Lower lobe of right lung (tissue), 2 donors: ENCODE results near the gene EVC2. TPM values are rescaled to one million over a fixed set of nuclear protein-coding genes. Genes with fewer than 3 reads are reported as not detected.

Source experiments
- ATAC-seq, 2 donors: fragments of 200-7000 bp; cut with Tn5 transposase; one replicate each; pipeline ENCODE4 v1.9.1; 2020 to 2022; ENCODE audit warnings: mild to moderate bottlenecking in 2 of 2, moderate library complexity in 2 of 2
- DNase-seq: peaks from one replicate; pipeline ENCODE4 v3.0.0-alpha.2; 2020
- H3K27ac ChIP-seq: fragments of 200-600 bp; one replicate; pipeline ENCODE4 v1.8.0; 2022
- H3K27me3 ChIP-seq: fragments of 200-600 bp; one replicate; pipeline ENCODE4 v1.8.0; 2022; ENCODE audit warnings: low read depth
- H3K36me3 ChIP-seq: fragments of 200-600 bp; one replicate; pipeline ENCODE4 v1.8.0; 2022; ENCODE audit warnings: mild to moderate bottlenecking
- H3K4me1 ChIP-seq: fragments of 200-600 bp; one replicate; pipeline ENCODE4 v1.8.0; 2022
- H3K4me3 ChIP-seq: fragments of 200-600 bp; one replicate; pipeline ENCODE4 v1.8.0; 2022; ENCODE audit warnings: mild to moderate bottlenecking
- H3K9me3 ChIP-seq: fragments of 200-600 bp; one replicate; pipeline ENCODE4 v1.8.0; 2022
- CTCF ChIP-seq: fragments of 200-600 bp; IDR thresholded peaks from one replicate; pipeline ENCODE4 v1.8.0; 2022; ENCODE audit warnings: antibody characterized with exemption, mild to moderate bottlenecking
- intact Hi-C: fragments of 100-400 bp; cut with DNase I; formaldehyde crosslinking; loops from one replicate; pipeline ENCODE4 v1.11.0; 2022
- total RNA-seq: library from RNA; stranded (reverse); fragmentation: NEBNext Ultra II Directional; extraction: Animal tissue kit (Norgen Biotek cat#: 25700); gene quantifications from one replicate; pipeline ENCODE4 v1.2.1, GENCODE V29; 2021
- donor health status: DM: no; HTN: yes; CAD: no; lungs with severe emphysema.

The EVC2 gene
- total RNA-seq, 1 donor from 2014 or later, result 4.9 TPM

- ATAC-seq, result no peak
- Histone ChIP-seq H3K4me3 (no peak overlapping the region), H3K27ac (no peak overlapping the region)
Observed at GRCh38 chr4:5720980-5721379, 12.6 kb upstream of the EVC2 start.

GRCh38 chr4:5720157-5720850 is 11.9 kb upstream of the EVC2 start:
- no peaks in the 10 kb centered on the region for H3K36me3 ChIP-seq
- intact Hi-C loops, result no loop called here

More at GRCh38 chr4:5720980-5721379, 12.6 kb upstream of the EVC2 start:
- H3K9me3 ChIP-seq, result no peaks in the 10 kb centered on the region
- no peaks in the 10 kb centered on the region for H3K36me3 ChIP-seq
- intact Hi-C loops, result no loop called here
- DNase-seq, result no peak
- no peaks in the 10 kb centered on the region for H3K27me3 ChIP-seq
- TF ChIP-seq CTCF, result no peak
- H3K4me1 ChIP-seq, result no peaks in the 10 kb centered on the region

GRCh38 chr4:5719350-5720055 is 11.1 kb upstream of the EVC2 start:
- DNase-seq (no peak), ATAC-seq (no peak)
- intact Hi-C loops, result no loop called here
- Histone ChIP-seq H3K27ac (no peak overlapping the region), H3K27me3 (no peaks in the 10 kb centered on the region), H3K4me1 (no peaks in the 10 kb centered on the region), H3K4me3 (no peak overlapping the region), H3K9me3 (peaks cover 6% of the 10 kb centered on the region), H3K36me3 (no peaks in the 10 kb centered on the region)
- TF ChIP-seq CTCF, result no peak

More at GRCh38 chr4:5720157-5720850, 11.9 kb upstream of the EVC2 start:
- ATAC-seq (no peak), DNase-seq (no peak)
- peaks cover 2% of the 10 kb centered on the region for H3K9me3 ChIP-seq
- no peaks in the 10 kb centered on the region for H3K27me3 ChIP-seq
- no peak overlapping the region for H3K4me3 ChIP-seq
- no peak overlapping the region for H3K27ac ChIP-seq
- no peaks in the 10 kb centered on the region for H3K4me1 ChIP-seq
- no peak for TF ChIP-seq CTCF

GRCh38 chr4:5718411-5718810 is 10.1 kb upstream of the EVC2 start:
- Histone ChIP-seq H3K9me3 (peaks cover 6% of the 10 kb centered on the region), H3K4me3 (no peak overlapping the region), H3K27ac (no peak overlapping the region), H3K4me1 (no peaks in the 10 kb centered on the region), H3K36me3 (no peaks in the 10 kb centered on the region), H3K27me3 (no peaks in the 10 kb centered on the region)
- ATAC-seq, result no peak
- TF ChIP-seq CTCF, result no peak
- no peak for DNase-seq
- intact Hi-C loops, result no loop called here

- H3K27me3 ChIP-seq, result no peaks in the 10 kb centered on the region
- no peak overlapping the region for H3K27ac ChIP-seq
- intact Hi-C loops, result no loop called here
- TF ChIP-seq CTCF, result no peak
- H3K4me1 ChIP-seq, result no peaks in the 10 kb centered on the region
- H3K36me3 ChIP-seq, result no peaks in the 10 kb centered on the region
- ATAC-seq (no peak), DNase-seq (no peak)
- no peak overlapping the region for H3K4me3 ChIP-seq
- peaks cover 6% of the 10 kb centered on the region for H3K9me3 ChIP-seq
Observed at GRCh38 chr4:5717449-5718158, 9.2 kb upstream of the EVC2 start.
